OCI-LY1 (cell line): ENCODE measurements around the gene SPTSSB.

Experiments used
- H2AFZ ChIP-seq: fragments of 200-600 bp; sonication (generic), shearing (Covaris generic); 2 replicates; pipeline ENCODE4 v1.6.0; 2014; ENCODE audit warnings: antibody characterized with exemption, mild to moderate bottlenecking, low read length
- H3F3A ChIP-seq: fragments of 200-600 bp; sonication (generic), shearing (Covaris generic); 2 replicates; pipeline ENCODE4 v1.6.0; 2014; ENCODE audit warnings: mild to moderate bottlenecking, antibody characterized with exemption, low read length, moderate library complexity; ENCODE audit not compliant: insufficient read depth
- H3K27ac ChIP-seq: fragments of 200-600 bp; sonication (generic); 2 replicates; pipeline ENCODE4 v1.5.1; 2014; ENCODE audit warnings: low read length, mixed run types, mild to moderate bottlenecking, low read depth; ENCODE audit not compliant: poor library complexity, severe bottlenecking
- H3K27me3 ChIP-seq: fragments of 200-600 bp; sonication (generic); 2 replicates; pipeline ENCODE4 v1.6.0; 2014; ENCODE audit warnings: antibody characterized with exemption, mild to moderate bottlenecking, low read length, moderate library complexity; ENCODE audit not compliant: insufficient read depth
- H3K36me3 ChIP-seq: fragments of 200-600 bp; sonication (generic); 2 replicates; pipeline ENCODE4 v1.6.1; 2014; ENCODE audit warnings: mild to moderate bottlenecking, antibody characterized with exemption, low read length, moderate library complexity, mixed read lengths; ENCODE audit not compliant: insufficient read depth
- H3K4me1 ChIP-seq: fragments of 200-600 bp; sonication (generic); 2 replicates; pipeline ENCODE4 v1.5.1; 2014; ENCODE audit warnings: mild to moderate bottlenecking, low read length, moderate library complexity; ENCODE audit not compliant: insufficient read depth, severe bottlenecking
- H3K4me2 ChIP-seq: fragments of 200-600 bp; sonication (generic), shearing (Covaris generic); 2 replicates; pipeline ENCODE4 v1.6.1; 2014; ENCODE audit warnings: low read length
- H3K4me3 ChIP-seq: fragments of 200-600 bp; sonication (generic); 2 replicates; pipeline ENCODE4 v1.5.1; 2014; ENCODE audit warnings: low read length, low read depth, mild to moderate bottlenecking, mixed read lengths; ENCODE audit not compliant: poor library complexity, severe bottlenecking
- H3K79me2 ChIP-seq: fragments of 200-600 bp; shearing (Covaris generic); 2 replicates; pipeline ENCODE4 v1.6.1; 2016; ENCODE audit warnings: mixed run types, low read length, mixed read lengths; ENCODE audit not compliant: insufficient read depth
- H3K9ac ChIP-seq: fragments of 200-600 bp; sonication (generic), shearing (Covaris generic); 2 replicates; pipeline ENCODE4 v1.6.1; 2014; ENCODE audit warnings: mild to moderate bottlenecking, low read length, mixed read lengths
- H3K9me2 ChIP-seq: fragments of 200-600 bp; sonication (generic), shearing (Covaris generic); 2 replicates; pipeline ENCODE4 v1.6.1; 2014; ENCODE audit warnings: low read depth, mild to moderate bottlenecking, low read length, mixed read lengths
- H3K9me3 ChIP-seq: fragments of 200-600 bp; shearing (Covaris generic); 2 replicates; pipeline ENCODE4 v1.6.1; 2014; ENCODE audit warnings: low read length, mixed read lengths
- H4K20me1 ChIP-seq: fragments of 200-600 bp; sonication (generic), shearing (Covaris generic); 2 replicates; pipeline ENCODE4 v1.6.0; 2016; ENCODE audit warnings: mild to moderate bottlenecking, low read length; ENCODE audit not compliant: insufficient read depth
- CTCF ChIP-seq: fragments of 200-600 bp; sonication (generic), shearing (Covaris generic); IDR thresholded peaks from 2 replicates; pipeline ENCODE4 v1.5.1; 2017; ENCODE audit warnings: mild to moderate bottlenecking, antibody characterized with exemption, low read length, moderate library complexity, mixed read lengths
- EZH2 ChIP-seq: fragments of 200-600 bp; sonication (generic), shearing (Covaris generic); IDR thresholded peaks from 2 replicates; pipeline ENCODE4 v1.8.0; 2017; ENCODE audit warnings: borderline replicate concordance, mixed run types, mild to moderate bottlenecking, antibody characterized with exemption, low read length, moderate library complexity, mixed read lengths

Gene SPTSSB

GRCh38 chr3:161405087-161405486 is 33.8 kb upstream of the SPTSSB start:
- Histone ChIP-seq H3K9me2 (no peaks in the 10 kb centered on the region), H3K36me3 (no peaks in the 10 kb centered on the region), H3K9me3 (no peaks in the 10 kb centered on the region), H3K27ac (no peak overlapping the region), H3F3A (no peaks in the 10 kb centered on the region), H3K27me3 (no peaks in the 10 kb centered on the region), H2AFZ (no peak overlapping the region), H3K4me1 (no peaks in the 10 kb centered on the region), H4K20me1 (no peaks in the 10 kb centered on the region), H3K9ac (no peak overlapping the region), H3K4me2 (no peak overlapping the region), H3K4me3 (no peak overlapping the region), H3K79me2 (no peaks in the 10 kb centered on the region)
- TF ChIP-seq EZH2 (no peak), CTCF (no peak)

- no peak overlapping the region for H3K27ac ChIP-seq
- H3K4me1 ChIP-seq = no peaks in the 10 kb centered on the region
- H3F3A ChIP-seq = no peaks in the 10 kb centered on the region
- no peaks in the 10 kb centered on the region for H3K79me2 ChIP-seq
- H3K9me3 ChIP-seq = no peaks in the 10 kb centered on the region
- no peaks in the 10 kb centered on the region for H3K27me3 ChIP-seq
- H3K9ac ChIP-seq = no peak overlapping the region
- H2AFZ ChIP-seq = no peak overlapping the region
- H3K36me3 ChIP-seq = no peaks in the 10 kb centered on the region
- no peak for TF ChIP-seq CTCF
- no peak for TF ChIP-seq EZH2
- H4K20me1 ChIP-seq = no peaks in the 10 kb centered on the region
- no peak overlapping the region for H3K4me2 ChIP-seq
- H3K4me3 ChIP-seq = no peak overlapping the region
- H3K9me2 ChIP-seq = no peaks in the 10 kb centered on the region
Measured at GRCh38 chr3:161403251-161403650, 31.9 kb upstream of the SPTSSB start.

DNA sequence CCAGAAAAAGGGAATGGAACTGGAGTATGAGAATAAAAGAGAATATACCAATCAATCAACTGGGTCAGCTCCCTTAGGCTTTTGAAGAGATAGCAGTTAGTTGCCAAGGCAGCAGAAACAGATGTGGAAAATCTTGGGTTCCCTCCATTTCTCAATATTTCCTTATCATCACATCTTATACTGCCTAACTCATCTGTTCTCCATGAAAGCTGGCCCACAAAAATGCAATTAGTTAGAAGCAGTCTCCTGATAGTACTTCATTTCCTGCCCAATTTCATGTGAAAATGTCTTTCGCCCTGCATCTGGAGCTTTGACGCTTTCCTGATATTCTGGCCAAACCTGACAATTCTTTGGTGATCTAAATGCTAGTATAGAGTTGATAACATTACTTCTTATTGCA is 30.1 kb upstream of the SPTSSB start:
- Histone ChIP-seq H3K27ac (no peak overlapping the region), H3K4me2 (no peak overlapping the region), H3K9me2 (no peaks in the 10 kb centered on the region), H3K9ac (no peak overlapping the region), H3K4me1 (no peaks in the 10 kb centered on the region), H2AFZ (no peak overlapping the region), H3K79me2 (no peaks in the 10 kb centered on the region), H3K36me3 (no peaks in the 10 kb centered on the region), H3K4me3 (no peak overlapping the region), H4K20me1 (no peaks in the 10 kb centered on the region), H3F3A (no peaks in the 10 kb centered on the region), H3K27me3 (no peaks in the 10 kb centered on the region), H3K9me3 (no peaks in the 10 kb centered on the region)
- TF ChIP-seq CTCF = no peak
- TF ChIP-seq EZH2 = no peak
